Embryonic facial prominence (tissue), 1 donor: Measurements from ENCODE around the gene RPA3.

Source experiments
- DNase-seq: peaks from one replicate; pipeline ENCODE4 v3.0.0-alpha.2; 2016; ENCODE audit errors: extremely low spot score

RPA3 gene

DNA sequence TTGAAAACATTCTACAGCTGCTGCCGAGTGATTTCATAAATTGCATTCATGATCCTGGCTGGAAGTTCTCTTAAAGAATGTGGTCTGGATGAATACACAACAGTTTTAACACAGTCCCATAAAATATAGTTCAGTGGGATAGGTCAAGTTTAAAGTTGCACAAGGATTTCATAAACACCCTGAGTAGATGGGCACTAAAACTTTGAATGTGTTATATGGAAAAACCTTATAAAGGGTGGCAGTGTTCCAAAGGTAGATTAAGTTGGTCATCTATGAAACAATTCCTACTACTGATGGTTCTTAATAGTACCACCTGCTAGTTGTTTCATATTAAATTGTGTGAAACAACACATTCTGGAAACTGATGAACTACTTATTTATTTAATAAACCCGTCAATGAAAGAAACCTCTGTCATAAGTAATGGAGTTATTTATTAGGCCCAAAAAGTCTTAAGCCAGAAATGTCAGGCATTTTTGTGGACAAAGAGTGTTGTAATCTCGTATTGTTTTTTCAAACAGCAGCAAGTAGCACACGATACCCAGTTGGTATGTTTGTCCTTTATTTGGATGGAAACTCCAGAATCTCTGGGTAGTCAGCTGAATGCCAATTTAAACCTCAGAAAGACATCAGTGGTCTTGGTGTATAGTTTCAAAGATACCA, 14.3 kb upstream of the RPA3 start:
- no peak for DNase-seq

DNA sequence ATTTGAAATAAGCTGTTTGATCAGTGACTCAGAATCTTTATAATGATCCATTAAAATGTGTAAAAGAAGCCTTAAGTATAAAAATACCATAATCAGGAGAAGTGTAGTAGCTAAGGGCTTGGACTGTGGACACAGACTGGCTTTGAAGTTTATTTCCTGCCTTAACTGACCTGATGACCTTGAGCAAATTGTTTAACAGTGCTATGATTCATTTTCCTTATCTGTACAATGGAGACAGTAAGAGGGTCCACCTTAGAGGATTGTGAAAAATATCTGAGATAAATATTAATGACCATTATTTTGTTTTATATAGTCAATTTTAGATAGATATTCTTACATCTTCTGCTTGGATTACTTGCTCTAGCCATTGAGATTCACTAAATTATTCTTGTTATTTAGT, 13.3 kb upstream of the RPA3 start:
- DNase-seq: no peak

DNA sequence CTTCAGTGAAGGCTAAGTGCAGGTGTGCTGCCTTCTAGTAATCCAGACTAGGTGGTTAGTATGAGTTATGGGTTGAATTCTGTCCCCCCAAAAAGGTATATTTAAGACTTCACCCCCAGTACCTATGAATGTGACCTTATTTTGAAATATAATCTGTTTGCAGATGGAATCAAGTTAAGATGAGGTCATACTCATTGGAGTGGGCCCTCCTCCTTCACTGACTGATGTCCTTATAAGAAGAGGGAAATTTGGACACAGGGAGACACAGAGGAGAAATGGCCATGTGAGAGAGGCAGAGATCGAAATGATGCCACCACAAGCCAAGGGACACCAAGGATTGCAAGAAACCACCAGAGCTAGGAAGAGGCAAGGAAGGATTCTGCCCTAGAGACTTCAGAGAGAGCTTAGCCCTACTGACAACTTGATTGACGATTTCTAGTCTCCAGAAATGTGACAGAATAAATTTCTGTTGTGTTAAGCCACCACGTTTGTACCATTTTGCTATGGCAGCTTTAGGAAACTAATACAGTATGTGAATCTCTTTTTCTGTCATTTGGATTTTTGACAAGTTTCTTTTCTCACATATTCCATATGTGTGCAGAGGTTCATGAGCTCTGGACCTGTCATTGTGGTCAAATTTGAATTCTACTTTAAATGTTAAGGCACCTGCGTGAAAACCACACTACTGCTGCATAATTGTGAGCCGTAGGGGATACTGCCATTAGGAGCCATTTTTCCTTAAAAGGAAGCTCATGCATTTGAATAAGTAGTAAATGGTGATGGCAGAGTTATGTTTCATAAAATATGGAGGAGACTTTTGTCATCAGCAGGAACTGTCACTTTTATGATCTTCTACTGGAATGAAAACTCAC, 2.6 kb upstream of the RPA3 start:
- DNase-seq: no peak

DNA sequence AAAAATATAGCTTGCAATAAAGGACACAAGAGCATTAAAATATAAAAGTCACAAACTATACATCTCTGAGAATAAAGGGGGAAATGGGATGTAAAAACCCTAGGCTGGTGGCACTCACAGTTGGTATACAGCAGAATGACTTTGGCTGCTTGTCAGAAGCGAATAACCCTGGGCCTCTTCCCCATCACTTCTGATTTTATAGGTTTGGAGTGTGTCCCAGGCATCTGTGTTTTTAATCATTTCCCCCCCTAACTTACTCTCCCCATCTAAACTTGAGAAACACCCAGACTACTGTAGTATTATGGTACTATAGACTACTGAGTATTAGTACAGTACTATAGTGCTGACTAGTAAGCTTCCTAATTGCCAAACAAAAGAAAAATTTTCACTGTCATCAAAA, 1.8 kb upstream of the RPA3 start:
- DNase-seq: no peak

DNA sequence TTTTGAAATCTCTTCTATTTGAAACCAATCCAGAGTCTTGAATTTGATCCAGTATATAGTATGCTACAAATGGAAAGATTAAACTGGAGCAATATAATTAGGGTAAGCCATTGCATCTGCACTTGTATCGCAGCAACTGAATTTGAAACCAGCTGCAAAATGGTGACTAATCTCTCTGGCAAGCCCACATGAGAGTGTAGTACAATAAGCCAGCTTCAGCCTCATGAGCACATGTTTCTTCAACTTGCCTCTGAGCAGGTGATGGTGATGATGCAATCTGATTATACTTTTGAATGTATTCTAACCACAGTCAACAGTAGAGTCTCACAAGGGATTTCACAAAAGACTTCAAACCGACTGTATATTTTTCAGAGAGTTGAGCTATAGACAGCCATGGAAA, 829 bp upstream of the RPA3 start:
- peak; percentile 34 for DNase-seq

DNA sequence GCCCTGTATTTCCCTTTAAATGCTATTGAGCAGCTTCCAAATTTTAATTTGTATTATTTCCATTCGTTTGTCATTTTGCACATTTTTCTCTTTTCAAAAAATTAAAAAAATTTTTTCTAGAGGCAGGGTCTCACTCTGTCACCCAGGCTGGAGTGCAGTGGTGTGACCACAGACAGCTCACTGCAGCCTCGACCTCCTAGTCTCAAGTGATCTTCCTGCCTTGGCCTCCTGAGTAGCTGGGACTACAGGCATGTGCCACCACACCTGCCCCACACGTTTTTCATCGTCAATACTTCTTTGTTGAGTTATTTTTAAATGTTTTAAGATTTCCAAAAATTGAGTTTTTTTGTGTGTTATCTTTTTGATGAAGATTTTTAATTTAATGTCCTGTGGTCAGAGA, 4.7 kb downstream of the RPA3 start:
- DNase-seq: no peak

DNA sequence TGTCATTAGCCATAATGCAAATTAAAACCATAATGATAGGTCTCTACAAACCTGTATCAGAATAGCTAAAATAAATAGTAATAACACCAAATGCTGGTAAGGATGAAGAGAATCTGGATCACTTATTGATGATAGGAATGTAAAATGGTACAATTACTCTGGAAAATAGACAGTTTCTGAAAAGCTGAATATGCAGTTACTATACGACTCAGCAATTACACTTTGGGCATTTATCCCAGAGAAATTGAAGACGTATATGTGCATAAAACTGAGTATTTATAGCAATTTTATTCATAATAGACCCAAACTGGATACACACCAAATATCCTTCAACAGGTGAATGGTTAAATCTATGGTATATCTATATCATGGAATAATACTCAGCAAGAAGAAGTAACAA, 7.9 kb downstream of the RPA3 start:
- no peak for DNase-seq

DNA sequence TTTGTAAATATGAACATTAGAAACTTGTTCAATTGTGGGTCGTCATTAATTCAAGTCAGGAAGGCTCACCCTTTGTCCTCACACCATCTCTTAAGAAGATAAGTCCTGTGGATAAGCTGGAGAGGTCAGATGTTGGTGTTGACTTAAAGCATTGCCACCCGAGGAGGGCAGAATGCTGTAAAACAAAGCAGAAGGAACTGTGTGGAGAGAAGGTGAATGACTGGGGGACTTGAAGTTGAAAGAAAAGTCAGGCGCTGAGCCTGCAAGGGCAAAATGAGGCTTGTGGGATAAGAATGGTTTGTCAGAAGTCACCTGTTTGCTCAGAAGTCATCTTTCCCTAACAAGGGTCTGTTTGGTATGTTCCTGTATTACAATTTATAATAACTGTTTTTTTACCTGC, 9.1 kb downstream of the RPA3 start:
- no peak for DNase-seq

DNA sequence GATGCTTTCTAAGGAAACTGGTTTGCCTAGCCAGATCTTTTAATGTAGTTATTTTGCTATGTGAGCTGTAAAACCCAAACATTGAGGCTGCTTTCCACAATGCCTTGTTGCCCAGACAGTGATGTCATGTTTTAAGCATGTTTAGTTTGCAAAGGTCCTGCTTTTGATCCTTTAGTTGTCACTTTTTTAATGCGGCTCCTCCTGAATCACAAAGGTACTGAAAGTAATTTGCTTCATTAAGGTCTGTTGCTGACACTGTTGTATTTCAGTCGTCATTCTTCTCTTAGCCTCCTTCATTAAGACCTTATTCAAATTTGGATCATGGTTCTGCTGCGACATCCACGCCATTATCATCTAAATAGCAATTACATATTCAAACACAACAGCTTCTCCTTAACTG, 10.6 kb downstream of the RPA3 start:
- DNase-seq: no peak

DNA sequence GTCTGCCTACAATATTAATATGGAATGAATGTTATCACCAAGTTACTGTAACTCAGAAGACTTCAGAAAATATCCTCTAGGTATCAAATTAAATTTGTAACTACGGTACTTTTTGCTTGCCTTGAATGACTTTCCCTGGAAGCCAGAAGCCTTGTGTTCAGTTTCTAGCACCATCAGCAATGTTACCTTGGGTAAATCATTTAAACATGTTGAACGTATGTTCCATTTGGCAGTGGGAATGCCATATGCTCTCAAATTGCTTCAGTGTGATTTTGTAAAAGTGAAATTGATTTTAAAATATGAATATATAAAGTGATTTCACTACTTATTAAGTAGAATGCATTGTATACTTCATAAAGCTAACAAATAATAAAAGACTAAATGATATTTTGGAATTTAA, 11.2 kb downstream of the RPA3 start:
- no peak for DNase-seq

DNA sequence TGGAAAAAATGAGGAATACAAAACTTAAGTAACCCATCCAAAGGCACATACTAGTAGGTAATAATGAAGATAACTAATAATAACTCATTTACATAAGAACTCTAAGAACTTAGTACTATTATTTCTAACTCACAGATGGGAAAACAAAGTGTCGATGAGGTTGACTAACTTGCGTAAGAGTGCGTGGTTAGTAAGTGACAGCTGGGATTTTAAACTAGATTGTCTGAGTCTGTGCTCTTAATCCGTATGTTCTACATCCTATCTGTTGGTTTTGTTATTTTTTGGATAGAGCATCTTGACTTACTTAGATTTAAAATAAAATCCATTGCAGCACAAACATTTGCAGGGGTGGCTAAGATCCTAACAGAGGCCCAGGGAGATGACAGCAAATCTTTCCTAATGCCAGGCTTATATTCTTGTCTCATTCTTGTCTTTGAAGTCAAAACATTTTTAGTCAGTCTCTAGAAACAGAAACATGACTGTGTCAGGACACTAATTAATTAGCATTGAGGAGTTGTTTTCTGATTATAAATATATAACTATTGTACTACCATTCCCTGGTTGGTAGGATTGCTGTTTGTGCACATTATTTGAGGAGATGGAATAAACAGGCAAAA, 11.7 kb downstream of the RPA3 start:
- no peak for DNase-seq

DNA sequence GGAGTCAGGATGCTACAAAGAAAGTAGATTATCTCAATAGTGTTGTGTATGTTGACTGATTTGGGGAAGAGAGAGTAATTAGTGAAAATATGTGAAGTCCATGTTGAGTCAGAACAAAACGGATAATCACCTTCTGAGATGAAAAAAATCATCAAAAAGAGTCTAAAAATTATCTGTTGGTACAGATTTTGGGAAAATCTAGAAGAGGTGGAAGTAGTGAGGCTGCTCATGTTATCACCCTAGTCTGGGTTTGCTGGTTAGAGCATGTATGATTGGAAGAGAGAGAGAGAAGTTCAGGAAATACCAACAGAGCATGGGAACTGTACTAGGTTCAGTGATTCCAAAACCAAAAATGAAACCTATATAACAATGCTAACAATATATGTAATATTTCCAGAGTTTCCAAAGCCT, 12.3 kb downstream of the RPA3 start:
- DNase-seq: no peak

DNA sequence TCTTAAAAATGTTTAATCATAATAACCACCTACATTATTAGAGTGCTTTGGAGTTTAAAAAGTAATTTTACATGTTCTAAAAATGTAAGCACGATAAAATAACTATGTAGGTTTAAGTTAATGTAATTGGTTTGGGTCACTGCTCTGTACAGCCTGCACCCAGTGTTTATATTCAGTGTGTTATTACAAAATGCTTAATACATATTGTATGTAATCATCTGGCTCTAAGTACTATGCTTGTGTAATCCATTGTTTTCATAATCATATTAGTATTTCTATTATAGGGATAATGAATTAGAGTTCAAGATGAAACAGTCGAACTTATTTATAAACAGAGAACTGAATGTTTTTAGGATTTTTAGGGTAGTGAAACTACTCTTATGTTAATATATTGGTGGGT, 13.1 kb downstream of the RPA3 start:
- no peak for DNase-seq

DNA sequence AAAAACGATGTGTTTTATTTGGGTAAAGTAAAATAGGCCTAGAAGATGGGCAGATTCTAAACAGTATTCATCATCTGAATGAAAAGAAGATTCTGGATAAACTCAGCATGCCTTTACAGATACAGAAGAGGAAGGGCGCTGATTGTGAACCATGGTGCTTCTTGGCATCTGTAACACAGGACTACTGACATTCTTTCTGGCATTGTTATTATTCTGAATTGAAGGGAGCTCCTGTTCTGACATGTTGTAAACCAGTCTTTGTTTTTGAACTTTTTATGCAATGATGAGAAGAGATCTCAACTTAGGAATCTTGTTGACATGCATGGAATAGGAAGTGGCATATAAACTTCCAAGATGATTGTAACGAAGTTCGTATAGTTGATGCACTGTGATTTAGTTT, 13.5 kb downstream of the RPA3 start:
- DNase-seq: no peak

DNA sequence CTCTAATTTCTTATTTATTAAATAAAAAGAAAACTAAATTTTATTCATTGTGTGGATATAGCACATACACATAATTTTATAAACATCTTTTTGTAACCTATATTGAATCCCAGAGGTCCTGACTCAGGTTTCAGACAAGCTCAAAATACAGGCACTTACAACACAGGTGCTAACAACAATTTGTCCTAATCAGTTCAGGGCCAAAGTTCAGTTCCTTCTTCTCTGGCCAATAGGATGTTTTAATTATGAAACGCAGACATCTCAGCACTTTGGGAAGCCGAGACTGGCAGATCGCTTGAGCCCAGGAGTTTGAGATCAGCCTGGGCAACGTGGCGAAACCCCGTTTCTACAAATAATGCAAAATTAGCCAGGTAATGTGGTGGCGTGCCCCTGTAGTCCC, 15.0 kb downstream of the RPA3 start:
- DNase-seq: no peak

DNA sequence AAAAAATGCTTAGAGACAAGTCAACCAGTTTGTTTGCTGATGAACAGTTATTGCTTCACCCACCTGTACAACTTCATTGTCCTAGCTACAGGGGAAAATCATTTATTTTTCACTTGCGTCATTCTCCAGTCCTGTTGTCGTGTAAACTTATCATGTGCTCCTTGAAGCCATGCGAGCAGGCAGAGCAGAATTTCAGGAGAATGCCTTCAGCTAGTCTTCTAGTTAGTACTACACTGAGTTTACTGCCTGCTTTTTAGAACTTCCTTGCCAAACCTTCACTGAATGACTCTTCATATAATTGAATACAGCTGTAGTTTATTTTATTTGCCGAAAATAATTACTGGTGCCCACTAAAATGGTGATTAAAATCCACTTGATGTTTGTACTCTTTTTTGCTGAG, 15.6 kb downstream of the RPA3 start:
- DNase-seq: no peak

DNA sequence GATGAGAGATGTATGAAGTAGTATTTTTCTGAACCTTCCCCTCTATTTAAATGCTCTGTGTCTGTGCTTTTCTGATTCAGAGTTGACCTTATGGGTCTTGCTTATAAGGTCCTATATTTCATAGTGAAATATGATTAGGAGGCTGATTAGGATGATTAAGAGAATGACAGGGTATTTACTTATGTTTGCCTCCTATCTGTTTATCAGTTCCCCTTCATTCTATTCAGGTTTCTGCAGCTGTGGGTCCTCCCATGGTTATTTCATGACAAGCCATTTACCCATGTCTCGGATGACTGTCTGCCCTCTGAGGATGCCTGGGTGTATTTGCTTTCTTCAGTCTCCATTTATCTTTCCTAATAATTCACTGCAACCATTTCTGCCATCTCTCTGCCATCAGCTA, 16.9 kb downstream of the RPA3 start:
- DNase-seq: no peak

DNA sequence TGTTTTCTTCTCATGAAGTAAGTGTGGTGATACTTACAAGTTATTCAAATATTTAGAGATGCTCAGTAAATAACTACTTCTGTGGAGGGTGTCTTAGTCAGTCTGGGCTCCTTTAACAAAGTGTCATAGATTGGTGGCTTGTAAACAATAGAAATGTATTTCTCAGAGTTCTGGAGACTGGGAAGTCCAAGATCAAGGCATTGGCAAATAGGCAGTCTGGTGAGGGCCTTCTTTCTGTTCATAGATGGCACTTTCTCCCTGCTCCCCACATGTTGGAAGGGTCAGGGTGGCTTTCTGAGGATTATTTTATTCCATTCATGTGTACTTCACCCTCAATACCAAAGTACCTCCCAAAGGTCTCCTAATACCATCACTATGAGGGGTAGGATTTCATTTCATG, 18.4 kb downstream of the RPA3 start:
- no peak for DNase-seq

DNA sequence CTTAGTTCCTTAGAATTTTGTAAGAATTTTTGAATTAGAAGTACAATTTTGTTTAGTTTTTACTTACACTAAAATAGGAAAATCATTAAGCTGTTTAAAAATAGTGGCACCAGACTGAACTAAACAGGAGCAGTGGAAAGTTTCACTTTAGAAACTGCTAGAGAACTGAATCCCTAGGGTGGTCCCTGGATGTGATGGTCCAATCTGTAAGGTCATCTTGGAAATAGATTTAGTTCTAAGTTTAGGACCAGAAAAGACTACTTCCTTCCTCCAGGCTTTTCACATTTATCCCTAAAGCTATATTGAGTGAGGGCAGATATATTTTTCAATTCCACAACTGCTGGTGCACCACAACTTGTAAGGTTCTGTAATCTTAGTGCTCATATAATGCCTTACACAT, 19.0 kb downstream of the RPA3 start:
- no peak for DNase-seq

DNA sequence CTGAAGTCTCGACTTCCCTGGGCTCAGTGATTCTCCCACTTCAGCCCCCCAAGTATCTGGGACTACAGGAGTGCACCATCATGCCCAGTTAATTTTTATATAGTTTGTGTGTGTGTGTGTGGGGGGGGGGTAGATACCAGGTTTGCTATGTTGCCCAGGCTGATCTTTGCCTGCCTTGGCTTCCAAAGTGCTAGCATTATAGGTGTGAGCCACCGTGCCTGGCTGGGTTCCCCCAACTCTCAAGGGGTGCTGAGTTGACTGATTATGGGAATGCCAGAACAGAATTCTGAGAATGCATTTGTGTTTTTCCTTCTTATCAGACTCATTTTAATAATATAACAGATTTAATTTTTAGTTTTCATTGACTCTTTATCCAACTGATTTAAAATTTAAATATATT, 19.5 kb downstream of the RPA3 start:
- DNase-seq: no peak

DNA sequence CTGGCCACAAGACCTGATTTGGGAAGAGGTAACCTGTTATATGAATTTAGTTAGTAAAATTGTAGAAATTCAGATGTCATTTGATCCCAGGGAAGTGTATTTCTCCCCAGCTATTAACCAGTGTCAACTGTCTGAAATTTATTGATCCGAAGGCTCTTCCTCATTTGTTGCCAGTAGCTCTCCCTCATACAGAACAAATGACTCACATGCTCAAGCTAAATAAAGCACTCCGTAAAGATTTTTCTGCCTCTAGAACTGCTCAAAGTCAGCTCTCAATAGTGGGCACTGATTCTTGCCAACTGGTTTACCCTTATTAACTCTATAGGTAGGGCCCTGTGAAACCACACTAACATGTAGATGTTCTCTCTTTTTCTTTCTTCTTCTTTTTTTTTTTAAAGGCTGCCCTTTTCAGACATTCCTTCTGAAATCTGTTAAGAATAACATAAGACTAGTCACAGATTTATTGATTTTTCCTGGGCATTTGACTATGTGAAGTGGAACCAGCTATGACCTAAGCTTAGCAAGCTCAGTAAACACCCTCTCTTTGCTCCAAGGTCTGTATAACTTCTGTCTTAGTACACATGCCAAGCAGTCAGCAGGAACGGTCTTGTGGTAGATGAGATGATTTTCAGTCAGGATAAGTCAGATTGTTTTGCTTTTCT, 21.8 kb downstream of the RPA3 start:
- no peak for DNase-seq

DNA sequence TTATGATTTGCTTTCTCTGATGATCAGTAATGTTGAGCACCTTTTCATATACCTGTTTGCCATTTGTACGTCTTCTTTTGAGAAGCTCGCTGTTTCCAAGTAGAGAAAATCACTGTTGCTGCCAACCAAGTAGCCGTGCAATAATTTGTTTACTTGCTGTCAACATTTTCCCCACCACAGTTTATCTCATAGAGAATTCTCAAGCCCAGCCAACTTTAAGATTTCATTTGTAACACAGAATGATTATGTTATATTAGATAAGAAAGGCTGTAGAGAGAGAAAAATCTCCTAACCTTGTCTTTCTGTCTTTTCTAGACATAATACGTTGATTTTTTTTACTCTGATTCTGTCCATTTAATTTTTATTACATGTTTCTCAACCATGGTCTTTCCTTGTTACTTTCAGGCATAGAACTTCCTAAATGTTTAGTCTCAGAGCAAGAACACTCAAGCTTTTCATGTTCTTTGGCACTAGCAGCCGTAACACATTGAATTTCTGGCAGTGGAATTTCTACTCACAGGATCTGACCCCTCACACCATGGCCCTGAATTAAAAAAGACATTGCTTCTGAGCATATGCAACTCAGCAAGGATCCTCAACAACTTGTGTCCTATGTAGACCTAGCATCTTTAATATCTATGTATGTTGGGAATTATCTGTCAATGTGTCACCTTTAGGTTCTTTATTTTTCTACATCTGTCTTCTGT, 23.1 kb downstream of the RPA3 start:
- DNase-seq: no peak
